Measurements from ENCODE around the gene GLI2.

GRCh38 chr2:120722568-120723421 is 12.9 kb upstream of the GLI2 start:
- TF ChIP-seq SUZ12 (IDR thresholded peaks at IDR 0.05; ENCODE audit: extremely low read depth, insufficient read depth, insufficient read length) (no peak), YY1 (IDR thresholded peaks at IDR 0.05; ENCODE audit: insufficient read depth, insufficient read length) (no peak), ZNF274 (IDR thresholded peaks at IDR 0.05; ENCODE audit: low read depth, low read length) (no peak)
